GM21381 (cell line): ENCODE results near the gene STK39.
"Not testable (repeated sequence)": the region's sequence is repeated elsewhere in the genome, so short reads cannot be mapped to it uniquely, and the experiment has no call there.

Source experiments
- ATAC-seq: cut with Tn5 transposase; IDR thresholded peaks from one replicate; pipeline ENCODE4 v1.9.1; 2021; ENCODE audit warnings: mild to moderate bottlenecking, moderate library complexity; ENCODE audit not compliant: unreplicated experiment

The STK39 gene

DNA sequence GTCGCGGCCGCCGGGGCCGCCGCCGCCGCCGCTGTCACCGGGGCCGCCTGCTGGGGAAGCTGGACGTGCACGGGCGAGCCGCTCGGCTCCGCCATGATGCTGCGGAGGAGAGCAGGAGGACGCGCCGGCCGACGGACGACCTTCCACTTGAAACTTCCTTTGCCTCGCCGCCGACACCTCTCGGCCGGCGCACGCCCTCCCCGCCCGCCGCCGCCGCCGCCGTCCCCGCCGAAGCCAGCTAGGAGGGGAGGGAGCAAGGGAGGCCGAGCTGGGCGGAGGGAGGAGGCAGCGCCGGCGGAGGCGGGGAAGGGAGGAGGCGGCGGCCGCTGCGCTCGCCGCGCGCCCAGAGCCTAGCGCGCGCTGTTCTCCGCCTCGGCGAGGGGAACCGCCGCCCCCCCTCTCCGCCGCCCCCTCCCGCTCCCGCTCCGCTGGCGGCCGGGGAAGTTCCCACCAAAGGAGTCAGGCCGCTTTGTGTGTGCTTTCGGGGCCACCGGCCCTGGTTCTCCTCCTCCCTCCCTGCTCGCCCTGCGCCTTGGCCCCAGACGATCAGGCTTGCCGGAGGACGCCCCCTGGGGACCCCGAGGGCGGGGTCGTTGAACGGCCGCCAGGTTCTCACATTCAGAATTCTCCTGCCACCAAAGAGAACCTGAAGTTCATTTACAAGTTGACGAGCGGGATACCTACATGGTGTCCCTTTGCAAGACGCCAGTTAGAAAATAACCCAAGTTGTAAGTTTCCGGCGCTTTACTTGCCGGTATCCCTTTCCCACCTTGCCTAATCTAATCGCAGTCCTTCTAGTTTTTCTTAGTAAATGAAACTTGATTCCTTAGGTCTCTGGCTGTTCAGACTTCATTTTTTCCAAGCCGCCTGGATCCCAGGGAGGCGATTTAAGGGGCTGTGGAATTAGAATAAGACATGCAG is at the start of gene STK39:
STK39 (minus strand) TSS at position 255 of the 921 bp plus-strand sequence; CDS start at position 95, 160 bp downstream.
- ATAC-seq: peak; percentile 80

DNA sequence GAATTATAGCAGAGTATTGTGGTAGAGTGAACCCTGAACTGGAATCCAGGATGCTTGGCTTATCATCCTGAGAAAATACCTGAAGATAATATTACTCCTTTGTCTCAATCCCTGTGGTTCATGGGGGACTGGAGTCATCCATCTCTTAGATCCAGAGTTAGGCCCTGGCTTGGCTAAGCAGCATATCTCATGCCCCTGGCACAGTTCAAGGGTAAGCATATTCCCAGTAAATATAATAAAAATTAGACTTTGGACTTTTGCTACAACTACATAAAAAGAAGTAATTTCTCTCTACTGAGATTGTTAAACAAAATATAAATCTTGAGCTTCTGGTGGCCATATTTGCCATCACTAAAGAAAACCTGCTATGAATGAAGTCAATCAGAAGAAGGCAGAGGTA is 47.7 kb upstream of the STK39 start:
- no peak for ATAC-seq

- no peak for ATAC-seq
Observed at GRCh38 chr2:168294409-168294808, 47.0 kb upstream of the STK39 start.

- ATAC-seq: no peak
Observed at GRCh38 chr2:168293766-168294165, 46.4 kb upstream of the STK39 start.

DNA sequence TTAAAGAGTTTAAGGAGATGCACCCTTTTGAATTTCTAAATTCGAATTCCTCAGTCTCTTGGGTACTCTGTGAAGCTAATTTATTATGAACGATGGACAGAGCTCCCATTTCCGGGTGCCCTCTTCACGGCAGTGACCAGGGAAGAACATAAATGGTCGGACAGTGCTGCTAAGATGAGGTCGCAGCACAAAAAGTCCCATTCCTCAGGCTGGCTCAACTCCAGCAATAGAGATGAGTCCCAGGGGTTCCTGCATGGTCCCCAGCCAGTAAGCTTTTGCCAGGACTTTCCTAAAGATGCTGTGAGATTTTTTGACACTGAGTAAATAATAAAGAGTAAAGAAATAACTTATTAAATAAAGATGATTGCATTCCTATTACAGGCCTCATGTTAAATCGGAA is 43.0 kb upstream of the STK39 start:
- no peak for ATAC-seq

- no peak for ATAC-seq
Observed at GRCh38 chr2:168289880-168290279, 42.5 kb upstream of the STK39 start.

DNA sequence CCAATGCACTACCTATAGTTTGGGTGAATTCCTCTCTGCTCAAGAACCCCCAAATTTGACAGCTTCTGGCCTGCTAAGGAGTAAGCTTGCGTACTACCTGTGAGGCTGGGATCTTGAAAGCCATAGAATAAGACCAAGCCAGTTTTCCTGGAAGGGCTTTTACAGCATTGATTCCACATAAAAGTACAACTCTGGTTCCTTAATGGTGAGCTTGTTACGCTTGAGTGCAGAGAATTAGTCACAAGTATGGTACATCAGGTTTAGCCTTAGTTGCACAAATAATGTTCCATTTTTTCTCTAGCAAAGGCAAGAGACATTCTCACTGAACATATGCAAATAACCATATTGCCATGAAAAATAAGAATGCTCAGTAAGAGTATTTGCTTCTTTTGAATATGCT is 39.1 kb upstream of the STK39 start:
- ATAC-seq: no peak

- no peak for ATAC-seq
Observed at GRCh38 chr2:168278424-168278888, 31.1 kb upstream of the STK39 start.

DNA sequence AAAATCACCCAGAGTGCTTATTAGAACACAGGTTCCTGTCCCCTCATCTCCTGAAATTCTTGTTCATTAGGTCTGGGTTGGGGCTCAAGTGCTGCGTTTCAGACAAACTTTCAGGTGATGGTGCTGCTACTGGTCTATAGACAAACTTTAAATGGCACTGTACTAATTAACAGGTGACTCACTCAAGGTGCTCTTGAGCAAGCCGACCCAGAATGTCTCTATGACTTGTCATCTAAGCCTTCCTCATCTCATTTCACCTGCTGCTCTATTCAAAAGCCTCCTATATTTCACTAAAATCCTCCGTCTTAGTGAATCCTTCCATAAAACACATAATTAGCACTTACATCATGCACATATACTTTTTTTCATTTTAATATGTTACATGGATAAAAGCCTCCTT is 29.9 kb upstream of the STK39 start:
- no peak for ATAC-seq

DNA sequence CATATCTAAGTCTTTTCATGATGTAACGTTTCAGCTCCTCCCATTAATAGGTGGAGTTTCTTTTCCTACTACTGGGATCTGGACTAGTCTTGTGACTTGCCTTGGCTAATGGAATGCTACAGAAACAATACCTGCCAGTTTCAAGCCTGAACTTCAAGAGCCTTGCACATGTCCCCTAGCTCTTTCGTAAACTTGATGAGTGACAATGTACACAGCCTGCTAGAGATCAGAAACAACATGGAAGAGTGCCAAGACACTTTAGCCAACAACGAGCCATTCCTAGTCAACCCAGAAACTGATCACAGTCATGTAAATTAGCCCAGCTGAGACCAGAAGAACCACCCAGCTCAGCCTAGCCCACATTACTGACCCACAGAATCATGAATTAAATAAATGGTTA is 24.8 kb upstream of the STK39 start:
- ATAC-seq: no peak

DNA sequence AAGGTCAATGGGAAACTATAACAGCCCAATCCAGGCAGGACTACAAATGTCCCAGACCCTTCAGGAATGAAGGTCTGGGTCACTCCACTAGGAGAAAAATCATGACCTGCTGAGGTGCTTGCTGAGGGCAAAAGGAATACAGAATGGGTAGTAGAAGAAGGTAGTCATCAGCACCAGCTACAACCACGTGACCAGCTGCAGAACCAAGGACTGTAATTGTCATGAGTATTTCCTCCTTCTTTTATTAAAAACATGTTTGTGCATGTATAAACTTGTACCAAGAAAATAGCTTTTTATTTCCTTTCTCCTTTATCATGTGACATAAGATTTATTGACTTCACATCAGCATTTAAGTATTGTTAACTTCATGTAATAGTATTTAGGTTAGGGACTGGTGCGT is 15.5 kb upstream of the STK39 start:
- not testable (repeated sequence) for ATAC-seq

DNA sequence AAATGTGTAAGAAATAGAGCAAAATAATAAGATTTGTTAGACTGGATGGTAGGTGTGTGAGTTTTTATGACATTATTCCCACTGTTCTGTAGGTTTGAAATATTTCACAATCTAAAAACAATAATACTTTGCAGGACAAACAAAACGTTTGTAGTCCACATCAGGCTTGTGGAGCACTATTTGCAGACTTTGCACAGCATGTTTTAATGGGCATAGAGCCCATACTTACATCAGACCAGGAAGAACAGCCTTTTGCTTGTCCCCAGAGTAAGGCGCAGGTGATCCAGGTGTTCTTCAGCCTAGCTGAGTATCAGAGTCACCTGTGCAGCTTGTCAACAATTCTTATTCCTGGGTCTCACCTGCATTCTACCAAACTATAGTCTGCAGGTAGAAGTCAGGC is 9.1 kb upstream of the STK39 start:
- ATAC-seq: no peak

DNA sequence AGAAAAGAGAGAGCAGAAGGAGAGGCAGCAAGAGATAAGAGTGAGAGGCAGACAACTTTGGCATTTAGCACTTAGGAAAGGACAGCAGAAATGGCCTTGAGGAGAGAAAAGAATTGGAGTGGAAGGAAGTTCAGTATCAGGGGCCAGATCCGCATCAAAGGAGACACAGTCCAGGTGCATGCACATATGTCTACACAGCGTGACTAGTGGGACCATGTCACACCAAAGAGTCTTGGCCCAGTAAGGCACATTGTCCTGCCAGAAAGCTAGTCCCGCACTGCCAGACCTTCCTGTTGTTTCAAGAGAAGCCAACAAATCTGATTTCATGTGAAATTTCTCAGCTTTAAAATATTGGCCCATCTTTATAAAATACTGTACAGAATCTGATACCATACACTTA is 8.5 kb upstream of the STK39 start:
- ATAC-seq: no peak

DNA sequence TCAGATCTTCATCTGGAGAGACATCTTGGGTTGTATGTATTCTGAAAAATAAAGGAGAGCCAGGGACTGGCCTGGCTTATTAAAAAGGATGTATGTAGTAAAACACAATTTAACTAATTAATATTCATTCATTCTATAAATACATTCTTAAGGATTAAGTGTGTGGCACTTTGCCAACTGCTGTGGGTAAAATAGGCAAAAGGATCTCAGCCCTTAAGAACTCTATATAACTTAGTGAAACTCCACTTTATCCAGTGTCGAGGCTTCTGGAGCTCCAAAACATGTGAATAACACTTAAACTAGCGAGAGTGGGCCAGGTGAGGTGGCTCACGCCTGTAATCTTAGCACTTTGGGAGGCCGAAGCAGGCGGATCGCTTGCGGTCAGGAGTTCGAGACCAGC is 7.7 kb upstream of the STK39 start:
- no peak for ATAC-seq

- ATAC-seq: no peak
Observed at GRCh38 chr2:168254158-168254935, 7.0 kb upstream of the STK39 start.

DNA sequence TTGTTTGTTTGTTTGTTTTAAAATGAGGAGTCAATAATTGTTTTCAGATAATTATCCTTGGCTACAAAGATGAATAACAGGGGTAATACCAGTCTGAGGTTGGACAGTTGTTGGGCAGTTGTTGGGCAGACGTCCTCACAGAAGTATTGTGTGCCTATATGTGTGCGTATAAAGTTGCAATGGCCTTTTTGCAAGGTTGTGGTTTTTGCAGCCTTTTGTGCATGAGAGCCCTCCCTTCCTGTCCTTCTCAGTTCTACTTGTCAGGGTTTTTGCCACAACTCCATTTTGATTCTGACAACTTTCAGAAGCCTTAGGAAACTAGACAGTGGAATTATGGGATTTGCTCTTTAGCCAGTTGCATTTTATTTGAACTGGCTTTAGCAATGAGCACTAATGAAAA is 6.0 kb upstream of the STK39 start:
- no peak for ATAC-seq

DNA sequence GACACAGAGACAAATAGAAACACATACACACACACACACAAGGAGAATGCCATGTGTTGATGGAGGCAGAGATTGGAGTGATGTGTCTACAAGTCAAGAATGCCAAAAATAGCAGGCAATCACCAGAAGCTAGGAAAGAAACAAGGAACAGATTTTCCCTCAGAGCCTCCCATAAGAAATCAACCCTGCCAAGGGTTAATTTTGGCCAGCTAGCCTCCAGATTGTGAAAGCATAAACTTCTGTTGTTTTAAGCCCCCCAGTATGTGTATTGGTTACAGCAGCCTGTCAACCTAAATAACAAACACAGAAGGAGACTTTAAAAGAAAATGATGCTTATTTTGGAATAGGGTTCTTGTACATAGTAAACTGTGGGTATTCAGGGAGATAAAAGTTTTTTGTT is 5.6 kb upstream of the STK39 start:
- no peak for ATAC-seq

- ATAC-seq: peak; percentile 52
Observed at GRCh38 chr2:168246483-168247340, 683 bp downstream of the STK39 start.

DNA sequence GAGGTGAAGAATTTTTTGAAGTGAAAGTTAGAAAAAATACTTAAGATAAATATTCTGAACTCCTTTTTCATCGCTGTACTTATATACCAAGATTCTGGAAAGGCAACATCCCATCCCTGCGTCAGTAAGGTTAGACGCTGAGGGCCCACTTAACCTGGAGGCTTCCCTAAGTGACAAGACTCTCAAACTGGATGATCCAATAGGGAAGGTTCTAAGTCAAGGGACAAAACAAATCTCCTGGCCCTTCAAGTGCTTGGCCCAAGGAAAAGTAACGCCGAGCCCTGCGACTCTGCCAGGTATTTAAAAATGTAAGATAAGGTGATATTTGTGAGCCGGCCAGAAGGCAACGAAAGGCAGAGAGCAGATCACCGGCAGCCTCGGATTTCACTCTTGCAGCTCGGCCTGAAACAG is 1.3 kb downstream of the STK39 start:
- no peak for ATAC-seq

DNA sequence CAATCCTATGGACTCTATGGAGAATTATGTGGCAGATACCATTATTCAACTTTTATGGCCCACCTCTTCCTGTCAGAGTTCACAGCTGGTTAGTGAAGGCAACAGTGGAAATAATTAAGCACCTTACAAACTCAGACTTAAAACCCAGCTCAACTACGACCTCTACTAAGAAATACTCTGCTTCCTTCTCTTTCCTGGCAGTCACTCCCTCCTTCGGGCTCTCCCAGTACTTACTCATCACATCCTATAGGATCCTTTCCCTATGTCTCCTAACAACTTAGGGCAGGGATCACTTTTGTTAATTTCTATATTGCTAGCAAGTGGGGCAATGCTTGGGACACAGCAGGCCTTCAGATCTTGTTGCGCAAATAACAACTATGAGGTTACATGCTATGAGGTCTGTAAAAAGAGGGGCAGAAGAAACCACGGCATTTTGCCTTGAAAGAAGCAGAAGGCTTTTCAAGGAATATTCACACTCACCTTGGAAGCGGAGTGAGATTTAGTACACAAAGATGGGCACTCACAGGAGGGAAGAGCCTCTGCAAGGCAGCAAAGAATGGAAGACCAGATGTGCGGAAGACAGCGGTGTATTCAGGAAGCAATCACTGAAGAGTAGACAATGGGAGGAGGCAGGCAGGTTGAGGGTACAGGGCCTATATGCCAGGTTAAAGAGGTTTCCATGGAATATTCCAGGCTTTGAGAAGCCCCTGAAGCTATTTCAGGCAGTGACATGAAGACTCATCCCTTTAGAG is 2.1 kb downstream of the STK39 start:
- no peak for ATAC-seq
